Neutrophil (primary cell): ENCODE results near the gene RBMS1.

Source experiments
- H3K27ac ChIP-seq: fragments of 200-600 bp; sonication (generic); 2 replicates; pipeline ENCODE4 v1.5.1; 2016; ENCODE audit warnings: mild to moderate bottlenecking, moderate library complexity
- H3K27me3 ChIP-seq: fragments of 200-600 bp; sonication (generic); 2 replicates; pipeline ENCODE4 v1.6.0; 2016; ENCODE audit warnings: mild to moderate bottlenecking
- H3K36me3 ChIP-seq: fragments of 200-600 bp; sonication (generic); 2 replicates; pipeline ENCODE4 v1.5.1; 2017
- H3K4me1 ChIP-seq, 2 experiments: fragments of 200-600 bp in 1 of 2; sonication (generic) in 1 of 2; 1 replicate in 1 of 2; 2 replicates in 1 of 2; pipeline versions ENCODE4 v1.5.1 to v1.6.1; 2013 to 2016; ENCODE audit warnings: low read depth in 1 of 2, low read length in 1 of 2, mild to moderate bottlenecking in 1 of 2, moderate library complexity in 1 of 2; ENCODE audit not compliant: control insufficient read depth in 1 of 2, insufficient read depth in 1 of 2
- H3K4me3 ChIP-seq, 2 experiments: fragments of 200-600 bp in 1 of 2; sonication (generic) in 1 of 2; 1 replicate in 1 of 2; 2 replicates in 1 of 2; pipeline ENCODE4 v1.5.1; 2013 to 2016; ENCODE audit warnings: low read depth in 1 of 2, low read length in 1 of 2, mild to moderate bottlenecking in 1 of 2, moderate library complexity in 1 of 2
- H3K9me3 ChIP-seq: fragments of 200-600 bp; sonication (generic); 2 replicates; pipeline ENCODE4 v1.5.1; 2016
- CTCF ChIP-seq: fragments of 200-600 bp; sonication (generic); IDR thresholded peaks from 2 replicates; pipeline ENCODE4 v1.5.1; 2016; ENCODE audit warnings: antibody characterized with exemption

The RBMS1 gene

GRCh38 chr2:160238392-160238791 lies 255.2 kb downstream of the RBMS1 start:
- H3K4me1 ChIP-seq: no peaks in the 10 kb centered on the region
- TF ChIP-seq CTCF: no peak
- no peaks in the 10 kb centered on the region for H3K36me3 ChIP-seq
- peaks cover 7% of the 10 kb centered on the region for H3K27me3 ChIP-seq
- no peak overlapping the region for H3K27ac ChIP-seq
- H3K4me3 ChIP-seq: no peak overlapping the region
- H3K9me3 ChIP-seq: no peaks in the 10 kb centered on the region

- H3K27ac ChIP-seq: no peak overlapping the region
- peaks cover 7% of the 10 kb centered on the region for H3K27me3 ChIP-seq
- no peak overlapping the region for H3K4me3 ChIP-seq
- no peaks in the 10 kb centered on the region for H3K4me1 ChIP-seq
- H3K36me3 ChIP-seq: no peaks in the 10 kb centered on the region
- TF ChIP-seq CTCF: no peak
- no peaks in the 10 kb centered on the region for H3K9me3 ChIP-seq
Measured at GRCh38 chr2:160232905-160233475, 260.6 kb downstream of the RBMS1 start.

- no peaks in the 10 kb centered on the region for H3K9me3 ChIP-seq
- H3K4me1 ChIP-seq: no peaks in the 10 kb centered on the region
- no peak overlapping the region for H3K27ac ChIP-seq
- no peak for TF ChIP-seq CTCF
- no peaks in the 10 kb centered on the region for H3K36me3 ChIP-seq
- H3K27me3 ChIP-seq: no peaks in the 10 kb centered on the region
- no peak overlapping the region for H3K4me3 ChIP-seq
Measured at GRCh38 chr2:160229591-160229990, 264.0 kb downstream of the RBMS1 start.

- H3K36me3 ChIP-seq: no peaks in the 10 kb centered on the region
- H3K4me1 ChIP-seq: no peaks in the 10 kb centered on the region
- TF ChIP-seq CTCF: no peak
- H3K4me3 ChIP-seq: no peak overlapping the region
- H3K27me3 ChIP-seq: no peaks in the 10 kb centered on the region
- H3K27ac ChIP-seq: no peak overlapping the region
- no peaks in the 10 kb centered on the region for H3K9me3 ChIP-seq
Measured at GRCh38 chr2:160228141-160228917, 265.3 kb downstream of the RBMS1 start.

GRCh38 chr2:160227293-160227915 lies 266.2 kb downstream of the RBMS1 start:
- no peak for TF ChIP-seq CTCF
- Histone ChIP-seq H3K4me3 (no peak overlapping the region), H3K4me1 (no peaks in the 10 kb centered on the region), H3K27me3 (no peaks in the 10 kb centered on the region), H3K36me3 (no peaks in the 10 kb centered on the region), H3K27ac (no peak overlapping the region), H3K9me3 (no peaks in the 10 kb centered on the region)
